GM18909 (cell line): ENCODE data around the gene LYRM1.

Source experiments
- ATAC-seq: cut with Tn5 transposase; IDR thresholded peaks from one replicate; pipeline ENCODE4 v1.9.1; 2021; ENCODE audit warnings: mild to moderate bottlenecking; ENCODE audit not compliant: unreplicated experiment, poor library complexity

The LYRM1 gene

GRCh38 chr16:20871258-20871657 lies 29.3 kb upstream of the LYRM1 start:
- ATAC-seq: no peak

- no peak for ATAC-seq
Measured at GRCh38 chr16:20871941-20872815, 28.4 kb upstream of the LYRM1 start.

- no peak for ATAC-seq
Measured at GRCh38 chr16:20873331-20873730, 27.2 kb upstream of the LYRM1 start.

- ATAC-seq: peak; percentile 10
Measured at GRCh38 chr16:20874088-20874581, 26.4 kb upstream of the LYRM1 start.

DNA sequence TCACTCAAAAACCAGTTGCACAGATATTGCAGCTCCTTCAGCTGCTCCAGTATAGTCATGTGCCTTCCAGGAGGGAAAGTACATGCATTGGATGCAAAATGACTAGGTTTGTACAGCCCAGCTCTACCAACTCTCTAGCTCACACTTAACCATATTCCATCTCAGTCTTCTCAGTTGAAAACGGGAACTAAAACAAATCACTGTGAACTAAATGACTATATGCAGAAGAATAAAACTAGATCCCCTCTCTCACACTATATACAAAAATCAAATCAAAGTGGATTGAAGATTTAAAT lies 25.3 kb upstream of the LYRM1 start:
- ATAC-seq: no peak

GRCh38 chr16:20878682-20879147 lies 21.9 kb upstream of the LYRM1 start:
- ATAC-seq: no peak

DNA sequence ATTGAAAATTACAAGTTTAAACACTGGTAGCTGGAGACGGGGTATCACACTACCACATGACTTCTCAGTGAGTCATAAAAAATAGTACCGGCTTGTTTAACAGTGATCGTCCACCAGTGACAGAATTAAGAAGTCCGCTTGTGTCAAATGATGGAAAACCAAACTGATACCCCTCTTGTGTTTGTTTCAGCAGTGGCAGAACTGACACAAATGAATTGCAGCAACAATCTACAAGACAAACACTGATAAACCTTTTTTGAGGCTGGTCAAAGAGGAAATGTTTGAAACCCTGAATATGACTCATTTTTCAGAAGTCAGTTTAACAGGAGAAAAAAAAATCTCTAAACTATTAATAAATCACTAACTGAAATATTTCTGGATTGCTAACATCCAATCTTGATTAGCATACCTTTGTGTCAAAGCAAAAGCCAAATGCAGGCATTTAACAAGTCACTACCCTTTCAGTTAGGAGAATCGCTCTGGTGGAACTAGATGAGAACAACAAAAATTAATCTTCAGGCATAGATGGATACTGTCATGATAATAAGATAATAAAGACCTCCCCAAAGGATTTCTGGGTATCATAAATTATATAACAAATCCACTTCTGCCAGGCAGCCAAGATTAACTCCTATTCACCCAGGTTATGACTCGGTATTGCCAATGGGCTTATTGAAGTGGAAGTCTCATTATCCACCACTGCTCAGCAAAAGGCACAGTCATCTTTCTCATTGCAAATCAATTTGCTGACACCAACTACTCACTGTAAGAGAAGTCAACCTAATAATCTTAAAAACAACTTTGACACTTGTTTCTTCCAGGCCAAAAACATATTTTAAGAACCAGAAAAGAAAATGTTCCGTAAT lies 21.2 kb upstream of the LYRM1 start:
- no peak for ATAC-seq

DNA sequence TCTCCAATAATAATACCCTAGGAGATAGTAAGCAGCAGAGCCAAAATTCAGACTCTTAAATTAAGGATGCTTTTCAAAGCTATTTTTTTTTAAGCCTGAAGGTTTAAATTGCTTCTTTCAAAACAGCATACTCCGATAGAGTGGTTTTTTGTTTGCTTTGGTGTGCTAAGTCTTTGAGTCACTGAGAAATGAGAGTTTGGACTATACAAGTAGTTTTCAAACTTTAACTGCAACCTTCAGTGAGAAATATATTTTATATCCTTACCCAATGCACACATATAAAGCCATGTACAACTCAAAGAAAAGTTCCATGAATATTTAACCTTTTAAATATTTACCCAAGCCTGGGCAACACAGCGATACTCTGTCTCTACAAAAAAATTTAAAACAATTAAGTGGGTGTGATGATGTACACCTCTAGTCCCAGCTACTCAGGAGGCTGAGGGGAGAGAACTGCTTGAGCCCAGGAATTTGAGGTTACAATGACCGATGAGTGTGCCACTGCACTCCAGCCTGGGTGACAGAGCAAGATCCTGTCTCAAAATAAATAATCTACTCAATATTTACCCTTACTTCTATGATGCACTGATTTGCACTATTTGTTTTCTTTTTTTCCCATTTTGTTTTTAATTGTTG lies 19.6 kb upstream of the LYRM1 start:
- ATAC-seq: no peak

GRCh38 chr16:20881503-20881878 lies 19.1 kb upstream of the LYRM1 start:
- no peak for ATAC-seq

DNA sequence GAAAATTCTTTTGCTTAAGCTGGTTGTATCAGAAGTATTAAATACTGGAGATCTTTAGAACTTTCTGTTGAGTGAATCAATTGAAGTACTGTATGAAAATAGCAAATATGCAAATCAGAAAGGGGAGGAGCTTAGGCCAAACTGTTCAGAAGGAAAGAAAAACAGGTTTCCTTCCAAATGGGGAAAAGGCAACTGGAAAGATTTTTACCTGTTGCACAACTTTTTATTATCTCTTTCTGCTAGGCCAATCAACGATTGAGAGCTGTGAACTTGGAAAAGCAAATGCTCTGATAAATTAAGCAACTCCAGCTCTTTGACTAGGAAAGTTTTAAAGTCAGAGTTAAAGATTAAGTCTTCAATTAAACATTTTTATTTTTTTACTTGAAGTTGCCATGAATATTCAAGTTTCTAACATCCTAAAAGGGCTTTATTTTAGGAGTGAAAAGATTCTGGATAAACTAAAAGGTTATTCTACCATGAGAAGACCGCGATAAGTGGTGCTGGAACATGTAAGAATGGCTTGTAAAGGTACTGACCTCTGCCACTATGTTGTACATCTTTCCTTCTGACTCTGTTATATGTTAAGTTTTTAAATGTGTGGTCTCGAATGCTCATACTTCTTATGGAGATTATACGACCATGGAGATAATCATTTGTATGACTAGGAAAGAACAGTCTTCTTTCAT lies 16.9 kb upstream of the LYRM1 start:
- no peak for ATAC-seq

DNA sequence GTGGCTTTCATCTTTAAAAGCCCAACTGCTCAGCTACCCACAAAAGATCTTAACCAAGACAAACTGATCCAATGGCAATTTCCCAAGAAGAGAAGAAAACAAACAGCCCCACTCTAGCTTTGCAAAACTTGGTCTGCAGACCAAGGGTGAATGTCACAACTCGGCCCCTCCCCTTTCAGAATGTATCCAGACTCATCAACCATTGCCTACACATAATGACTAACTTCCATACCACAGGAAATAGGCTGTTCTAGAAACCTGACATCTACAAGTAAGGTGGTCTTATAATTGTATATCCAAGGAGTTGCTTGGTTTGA lies 16.4 kb upstream of the LYRM1 start:
- ATAC-seq: no peak

GRCh38 chr16:20886320-20886719 lies 14.3 kb upstream of the LYRM1 start:
- ATAC-seq: no peak

- no peak for ATAC-seq
Measured at GRCh38 chr16:20887207-20887606, 13.4 kb upstream of the LYRM1 start.

DNA sequence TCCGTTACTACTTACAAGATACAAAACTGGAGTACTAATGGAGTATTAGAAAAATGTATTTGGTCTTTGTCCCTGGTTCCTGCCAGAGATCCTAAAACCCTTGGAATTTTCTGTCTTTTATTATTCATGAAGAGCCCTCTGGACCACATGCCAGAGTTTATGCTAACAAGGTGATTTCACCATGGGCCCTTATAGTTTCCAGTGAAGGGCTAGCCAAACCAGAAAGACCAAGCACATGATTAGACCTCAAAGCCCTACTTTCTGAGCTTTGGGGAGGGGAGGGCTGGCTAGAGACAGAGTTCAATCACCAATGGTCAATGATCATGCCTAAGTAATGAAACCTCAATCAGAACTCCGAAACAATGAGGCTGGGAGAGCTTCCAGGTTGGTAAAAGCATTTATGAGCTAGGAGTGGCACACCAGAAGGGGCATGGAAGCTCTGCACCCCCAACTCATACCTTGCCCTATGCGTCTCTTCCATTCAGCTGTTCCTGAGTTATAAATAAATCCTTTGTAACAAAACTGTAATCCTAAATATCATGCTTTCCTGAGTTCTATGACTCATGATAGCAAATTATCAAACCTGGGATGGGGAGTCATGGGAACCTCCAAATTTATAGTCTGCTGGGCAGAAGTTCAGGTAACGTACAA lies 10.8 kb upstream of the LYRM1 start:
- no peak for ATAC-seq

DNA sequence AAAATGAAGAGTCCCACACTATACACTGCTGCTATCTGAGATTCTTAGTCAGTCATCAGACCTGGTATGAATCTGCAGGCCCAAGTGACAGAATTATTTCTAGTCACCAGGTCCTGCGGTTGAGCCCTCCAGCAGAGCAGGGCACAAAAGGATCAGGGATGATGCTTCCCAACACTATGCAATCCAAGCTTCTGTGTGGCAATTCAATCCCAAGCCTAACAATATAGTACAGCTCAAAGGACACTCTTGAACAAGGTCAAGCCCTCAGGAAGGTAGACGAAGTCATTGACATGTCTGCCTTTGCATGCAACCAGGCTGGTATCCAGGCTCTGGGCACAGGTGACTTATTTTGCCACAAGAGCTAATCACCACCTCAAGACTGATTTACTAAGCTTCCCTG lies 6.2 kb upstream of the LYRM1 start:
- no peak for ATAC-seq

GRCh38 chr16:20897253-20897897 lies 3.2 kb upstream of the LYRM1 start:
- ATAC-seq: no peak

DNA sequence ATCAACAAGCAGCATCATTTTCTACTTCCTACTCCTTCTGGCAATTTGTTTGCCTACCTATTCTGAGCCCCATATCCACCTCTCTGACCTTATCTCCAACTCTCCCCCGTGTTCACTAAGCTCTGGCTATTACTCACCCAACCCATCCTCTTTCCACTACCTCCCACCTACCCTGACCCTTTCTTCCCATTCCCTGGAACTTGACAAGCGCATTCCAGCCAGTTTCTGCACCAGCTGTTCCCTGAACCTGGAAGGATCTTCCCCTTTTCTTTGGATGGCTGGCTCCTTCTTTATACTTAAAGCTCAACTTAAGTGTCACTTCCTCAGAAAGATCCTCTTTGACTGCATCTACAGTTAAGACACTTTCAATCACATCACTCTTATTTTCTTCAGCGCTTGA lies 2.6 kb upstream of the LYRM1 start:
- no peak for ATAC-seq

GRCh38 chr16:20899071-20899470 lies 1.5 kb upstream of the LYRM1 start:
- no peak for ATAC-seq

DNA sequence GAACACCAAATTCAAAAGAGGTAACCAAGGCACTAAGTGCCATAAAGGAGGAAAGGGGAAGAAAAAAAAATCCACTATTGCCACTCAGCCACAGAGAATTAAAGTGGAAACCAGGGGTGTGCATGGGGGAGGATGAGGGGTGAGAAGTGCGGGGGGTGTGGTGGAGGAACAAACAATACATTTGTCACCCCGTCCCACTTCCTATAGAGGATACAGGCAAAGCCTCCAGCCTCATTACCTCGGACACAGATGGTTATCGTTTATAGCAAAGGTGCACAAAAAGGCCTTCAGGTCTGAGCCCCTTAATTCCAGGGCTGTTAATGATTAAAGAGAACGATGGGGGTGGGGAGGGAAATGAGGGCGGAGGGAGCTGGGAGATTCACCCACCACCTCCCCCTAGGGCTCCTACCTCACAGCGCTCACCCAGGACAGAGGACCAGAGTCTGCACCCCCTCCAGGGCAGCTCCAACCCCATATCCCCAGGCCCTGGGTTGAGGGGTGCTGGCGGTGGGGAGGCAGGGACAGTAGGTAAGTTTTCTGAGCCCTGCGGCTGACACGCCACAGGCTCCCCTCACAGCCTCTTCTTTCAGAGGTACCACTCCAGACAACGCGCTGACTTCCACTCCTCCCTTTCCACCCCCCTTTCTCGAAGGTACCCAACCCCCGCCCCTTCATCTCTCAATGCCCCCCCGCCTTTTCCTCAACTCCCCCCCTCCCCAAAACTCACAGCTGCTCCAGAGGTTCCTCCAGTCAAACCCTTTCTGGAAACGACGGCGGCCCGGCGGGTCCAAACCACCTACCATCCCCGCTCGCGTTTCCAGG lies 883 bp upstream of the LYRM1 start:
- ATAC-seq: peak; percentile 2
